Thyroid gland (tissue), 4 donors: ENCODE measurements around the gene MON1A. TPM values are rescaled to one million over a fixed set of nuclear protein-coding genes. Genes with fewer than 3 reads are reported as not detected.

ENCODE experiments used
- DNase-seq, 2 donors: peaks; one replicate each; pipeline ENCODE4 v3.0.0-alpha.2; 2019
- H3K27ac ChIP-seq, 3 donors: fragments of 200-600 bp; sonication (generic); 1 replicate in 2 of 3; 2 replicates in 1 of 3; pipeline ENCODE4 v1.5.1; 2016 to 2019; ENCODE audit warnings: mild to moderate bottlenecking in 1 of 3, moderate library complexity in 1 of 3
- H3K27me3 ChIP-seq: fragments of 200-600 bp; sonication (generic); one replicate; pipeline ENCODE4 v1.5.1; 2019
- H3K36me3 ChIP-seq, 2 donors: fragments of 200-600 bp; sonication (generic); one replicate each; pipeline ENCODE4 v1.5.1; 2016 to 2019
- H3K4me1 ChIP-seq, 2 donors: fragments of 200-600 bp; sonication (generic); one replicate each; pipeline ENCODE4 v1.5.1; 2017 to 2019
- H3K4me3 ChIP-seq, 3 donors: fragments of 200-600 bp; sonication (generic); replicated peaks in 1 of 3; 1 replicate in 2 of 3; 2 replicates in 1 of 3; pipeline ENCODE4 v1.5.1; 2016; ENCODE audit warnings: mild to moderate bottlenecking in 1 of 3
- H3K9me3 ChIP-seq: fragments of 200-600 bp; sonication (generic); one replicate; pipeline ENCODE4 v1.5.1; 2017
- POLR2A ChIP-seq, 2 donors: fragments of 450-650 bp; IDR thresholded peaks; one replicate each; pipeline ENCODE4 v1.6.1; 2017; ENCODE audit warnings: antibody characterized with exemption in 2 of 2, mild to moderate bottlenecking in 2 of 2, moderate library complexity in 1 of 2
- WGBS, 2 donors: methylation state at CpG; one replicate each; pipeline ENCODE4 v1.1.5; 2017; 5-methylcytosine and 5-hydroxymethylcytosine counted together
- intact Hi-C: fragments of 100-400 bp; cut with DNase I; formaldehyde crosslinking; loops from one replicate; pipeline ENCODE4 v1.15.1; 2023
- total RNA-seq, 4 donors: library from RNA; depleted of rRNA; stranded (reverse); fragments of >200 nt; gene quantifications; one replicate each; pipeline ENCODE4 v1.2.3, GENCODE V29; 2016
- TF ChIP-seq, protein P1 (sequence below), 6 experiments: fragments of 200-600 bp in 3 of 6; fragments of 450-650 bp in 3 of 6; sonication (generic) in 3 of 6; IDR thresholded peaks; one replicate each; pipeline ENCODE4 v1.5.1; 2016 to 2019; ENCODE audit warnings: antibody characterized with exemption in 6 of 6, mild to moderate bottlenecking in 2 of 6, inconsistent platforms in 1 of 6, moderate library complexity in 1 of 6

The MON1A gene
- total RNA-seq, 4 donors from 2014 or later, result 12.1 to 19.9 (median 18.7) TPM

DNA sequence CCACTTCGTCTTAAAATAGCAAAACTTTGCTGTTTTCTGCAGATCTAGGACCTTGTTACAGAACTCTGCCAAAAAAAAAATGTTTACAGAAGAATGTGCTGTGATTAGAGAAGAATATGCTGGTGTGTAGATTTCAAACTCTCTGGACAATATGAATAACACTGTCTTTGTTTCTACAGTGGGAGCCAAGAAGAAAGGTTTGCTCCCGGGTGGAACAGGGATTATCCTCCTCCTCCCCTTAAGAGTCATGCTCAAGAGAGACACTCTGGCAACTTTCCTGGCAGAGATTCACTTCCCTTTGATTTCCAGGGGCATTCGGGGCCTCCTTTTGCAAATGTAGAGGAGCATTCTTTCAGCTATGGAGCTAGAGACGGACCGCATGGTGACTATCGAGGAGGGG, 37.7 kb upstream of the MON1A start:
- Histone ChIP-seq H3K36me3 (peaks cover 2 to 6% of the 10 kb centered on the region in 2 donors), H3K4me1 (peaks cover 10 to 18% of the 10 kb centered on the region in 2 donors), H3K27me3 (no peaks in the 10 kb centered on the region), H3K27ac (no peak overlapping the region), H3K9me3 (no peaks in the 10 kb centered on the region), H3K4me3 (no peak overlapping the region)
- no peak for DNase-seq
- WGBS, 2 donors, result 58 to 72% methylated on average over 6 of the region's 6 CpGs
- intact Hi-C loops, result no loop called here
- TF ChIP-seq POLR2A (IDR thresholded peaks at IDR 0.05), result no peak

DNA sequence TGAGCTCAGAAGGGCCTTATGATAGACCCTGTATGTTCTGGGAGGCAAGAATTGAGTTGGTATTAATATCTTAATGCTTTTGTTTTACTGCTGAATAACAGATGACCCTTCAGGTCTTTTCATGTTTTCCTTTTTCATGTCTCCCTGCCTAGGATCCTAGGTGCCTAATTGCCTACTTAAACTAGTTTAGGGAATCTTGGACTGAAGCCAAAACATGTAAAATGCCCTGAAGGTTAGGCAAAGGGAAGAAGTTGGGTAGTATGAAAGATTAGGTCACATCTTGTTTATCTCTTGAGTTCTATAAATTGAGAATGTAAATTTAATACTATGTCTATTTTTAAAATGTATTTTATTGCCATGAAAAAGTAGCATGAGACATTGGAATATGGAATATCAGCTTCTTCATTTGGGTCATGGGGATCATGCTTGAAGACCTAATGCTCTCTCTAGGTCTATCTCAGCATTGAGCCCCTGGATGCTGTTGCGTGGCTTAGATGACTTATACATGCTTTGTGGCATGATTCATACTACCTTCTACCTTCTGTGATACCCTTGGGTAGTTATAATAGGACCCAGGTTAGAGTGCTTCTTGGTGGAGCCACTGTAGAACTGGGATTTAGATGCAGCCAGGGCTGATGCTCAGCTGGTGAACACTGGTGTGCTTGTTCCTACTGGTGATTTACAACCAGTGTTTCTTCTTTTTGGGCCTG, 36.8 kb upstream of the MON1A start:
- peaks cover 0 to 6% of the 10 kb centered on the region in 2 donors for H3K36me3 ChIP-seq
- H3K9me3 ChIP-seq, result no peaks in the 10 kb centered on the region
- H3K4me1 ChIP-seq, result peaks cover 10 to 18% of the 10 kb centered on the region in 2 donors
- 100% methylated on average over 1 of the region's 1 CpG for WGBS, 2 donors
- no peak for TF ChIP-seq POLR2A (IDR thresholded peaks at IDR 0.05)
- TF ChIP-seq, protein P1, sequence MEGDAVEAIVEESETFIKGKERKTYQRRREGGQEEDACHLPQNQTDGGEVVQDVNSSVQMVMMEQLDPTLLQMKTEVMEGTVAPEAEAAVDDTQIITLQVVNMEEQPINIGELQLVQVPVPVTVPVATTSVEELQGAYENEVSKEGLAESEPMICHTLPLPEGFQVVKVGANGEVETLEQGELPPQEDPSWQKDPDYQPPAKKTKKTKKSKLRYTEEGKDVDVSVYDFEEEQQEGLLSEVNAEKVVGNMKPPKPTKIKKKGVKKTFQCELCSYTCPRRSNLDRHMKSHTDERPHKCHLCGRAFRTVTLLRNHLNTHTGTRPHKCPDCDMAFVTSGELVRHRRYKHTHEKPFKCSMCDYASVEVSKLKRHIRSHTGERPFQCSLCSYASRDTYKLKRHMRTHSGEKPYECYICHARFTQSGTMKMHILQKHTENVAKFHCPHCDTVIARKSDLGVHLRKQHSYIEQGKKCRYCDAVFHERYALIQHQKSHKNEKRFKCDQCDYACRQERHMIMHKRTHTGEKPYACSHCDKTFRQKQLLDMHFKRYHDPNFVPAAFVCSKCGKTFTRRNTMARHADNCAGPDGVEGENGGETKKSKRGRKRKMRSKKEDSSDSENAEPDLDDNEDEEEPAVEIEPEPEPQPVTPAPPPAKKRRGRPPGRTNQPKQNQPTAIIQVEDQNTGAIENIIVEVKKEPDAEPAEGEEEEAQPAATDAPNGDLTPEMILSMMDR (IDR thresholded peaks at IDR 0.05), result no peak
- H3K4me3 ChIP-seq, result no peak overlapping the region
- DNase-seq, result no peak
- H3K27ac ChIP-seq, result no peak overlapping the region
- no peaks in the 10 kb centered on the region for H3K27me3 ChIP-seq
- intact Hi-C loops, result no loop called here

DNA sequence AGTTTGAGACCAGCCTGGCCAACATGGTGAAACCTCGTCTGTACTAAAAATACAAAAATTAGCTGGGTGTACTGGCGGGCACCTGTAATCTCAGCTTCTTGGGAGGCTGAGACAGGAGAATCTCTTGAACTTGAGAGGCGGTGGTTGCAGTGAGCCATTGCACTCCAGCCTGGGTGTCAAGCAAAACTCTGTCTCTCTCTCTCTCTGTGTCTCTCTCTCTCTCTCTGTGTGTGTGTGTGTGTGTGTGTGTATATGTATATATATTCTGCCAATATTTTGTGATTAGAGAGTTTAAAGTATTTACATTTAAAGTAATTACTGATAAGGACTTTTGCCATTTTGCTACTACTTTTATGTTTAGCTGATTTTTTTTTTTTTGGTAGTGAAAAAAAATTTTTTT, 26.0 kb upstream of the MON1A start:
- TF ChIP-seq, protein P1 (IDR thresholded peaks at IDR 0.05), result no peak
- TF ChIP-seq POLR2A (IDR thresholded peaks at IDR 0.05), result no peak
- Histone ChIP-seq H3K27ac (no peak overlapping the region), H3K4me3 (no peak overlapping the region), H3K4me1 (peaks cover 6% of the 10 kb centered on the region in 2 donors), H3K9me3 (no peaks in the 10 kb centered on the region), H3K36me3 (no peaks in the 10 kb centered on the region), H3K27me3 (no peaks in the 10 kb centered on the region)
- 97 to 100% methylated on average over 3 of the region's 3 CpGs for WGBS, 2 donors
- intact Hi-C loops, result no loop called here
- DNase-seq, result no peak

DNA sequence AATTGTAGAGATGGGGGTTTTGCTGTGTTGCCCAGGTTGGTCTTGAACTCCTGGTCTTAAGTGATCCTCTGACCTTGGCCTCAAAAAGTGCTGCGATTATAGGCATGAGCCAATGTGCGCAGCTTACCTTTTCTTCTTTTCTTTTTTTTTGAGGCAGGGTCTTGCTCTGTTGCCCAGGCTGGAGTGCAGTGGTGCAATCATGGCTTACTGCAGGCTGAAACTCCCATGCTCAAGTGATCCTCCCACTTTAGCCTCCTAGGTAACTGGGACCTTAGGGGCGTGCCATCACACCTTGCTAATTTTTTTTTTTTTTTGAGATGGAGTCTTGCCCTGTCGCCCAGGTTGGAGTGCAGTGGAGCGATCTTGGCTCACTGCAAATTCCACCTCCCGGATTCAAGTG, 23.3 kb upstream of the MON1A start:
- intact Hi-C loops, result no loop called here
- Histone ChIP-seq H3K9me3 (no peaks in the 10 kb centered on the region), H3K27ac (no peak overlapping the region), H3K4me3 (no peak overlapping the region), H3K36me3 (no peaks in the 10 kb centered on the region), H3K4me1 (peaks cover 0 to 6% of the 10 kb centered on the region in 2 donors), H3K27me3 (no peaks in the 10 kb centered on the region)
- WGBS, 2 donors, result 91 to 99% methylated on average over 6 of the region's 6 CpGs
- no peak for DNase-seq
- TF ChIP-seq, protein P1 (IDR thresholded peaks at IDR 0.05), result no peak
- no peak for TF ChIP-seq POLR2A (IDR thresholded peaks at IDR 0.05)

DNA sequence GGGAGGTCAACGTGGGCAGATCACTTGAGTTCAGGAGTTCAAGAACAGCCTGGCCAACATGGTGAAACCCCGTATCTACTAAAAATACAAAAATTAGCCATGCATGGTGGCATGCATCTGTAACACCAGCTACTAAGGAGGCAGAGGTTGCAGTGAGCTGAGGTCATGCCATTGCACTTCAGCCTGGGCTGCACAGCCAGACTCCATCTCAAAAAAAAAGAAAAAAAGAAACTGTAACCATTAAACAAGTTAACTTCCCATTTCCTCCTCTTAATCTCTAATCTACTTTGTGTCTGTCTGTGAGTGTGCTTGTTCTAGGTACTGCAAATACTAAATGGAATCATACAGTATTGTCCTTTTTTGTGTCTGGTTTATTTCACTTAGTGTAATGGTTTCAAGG, 13.0 kb upstream of the MON1A start:
- Histone ChIP-seq H3K36me3 (peaks cover 0 to 3% of the 10 kb centered on the region in 2 donors), H3K4me3 (no peak overlapping the region), H3K27me3 (no peaks in the 10 kb centered on the region), H3K27ac (no peak overlapping the region), H3K9me3 (no peaks in the 10 kb centered on the region), H3K4me1 (peaks cover 7 to 11% of the 10 kb centered on the region in 2 donors)
- 34 to 46% methylated on average over 2 of the region's 2 CpGs for WGBS, 2 donors
- intact Hi-C loops, result no loop called here
- TF ChIP-seq POLR2A (IDR thresholded peaks at IDR 0.05), result no peak
- TF ChIP-seq, protein P1 (IDR thresholded peaks at IDR 0.05), result no peak
- DNase-seq, result no peak
